ENCODE measurements around the gene CMTM6.
"Not testable (repeated sequence)": the region's sequence is repeated elsewhere in the genome, so short reads cannot be mapped to it uniquely, and the experiment has no call there.

- TF ChIP-seq CTCF, EP300 (IDR thresholded peaks at IDR 0.05): not testable (repeated sequence)
Observed at GRCh38 chr3:32439421-32439820, 63.2 kb downstream of the CMTM6 start.

Data from upper lobe of left lung (tissue), 4 donors.